Hippocampal formation (tissue), 2 donors: ENCODE data around the gene IKBIP.
"Not testable (repeated sequence)": the region's sequence is repeated elsewhere in the genome, so short reads cannot be mapped to it uniquely, and the experiment has no call there.

Experiments used
- DNase-seq, 2 donors: peaks; one replicate each; lab custom pipeline; 2025; lab: John Stamatoyannopoulos, UW

Gene IKBIP

GRCh38 chr12:98576795-98577194 is 67.8 kb downstream of the IKBIP start:
- not testable (repeated sequence) for DNase-seq

- no peak for DNase-seq
Observed at GRCh38 chr12:98575013-98575412, 69.6 kb downstream of the IKBIP start.
